B cell (primary cell): Measurements from ENCODE around the gene ANKRD49. TPM values are rescaled to one million over a fixed set of nuclear protein-coding genes. Genes with fewer than 3 reads are reported as not detected.

Experiments used
- ATAC-seq: fragments of 200-7000 bp; cut with Tn5 transposase; one replicate; pipeline ENCODE4 v1.10.0; 2021; ENCODE audit warnings: low read depth, mild to moderate bottlenecking, moderate number of reproducible peaks, moderate library complexity
- CTCF ChIA-PET: fragments of 350-600 bp; sonication (Branson Sonifier 250); formaldehyde crosslinking; loops from one replicate; lab custom pipeline; 2021; ENCODE audit warnings: antibody characterized with exemption, inconsistent platforms; lab: Charles Lee
- POLR2A ChIA-PET: fragments of 350-600 bp; sonication (Branson Sonifier 250); formaldehyde crosslinking; loops from one replicate; lab custom pipeline; 2021; ENCODE audit warnings: antibody characterized with exemption; lab: Charles Lee
- DNase-seq: peaks from one replicate; pipeline ENCODE4 v3.0.0; 2013
- H2AFZ ChIP-seq: 2 replicates; pipeline ENCODE4 v1.6.1; 2012; ENCODE audit warnings: mild to moderate bottlenecking, low read depth, low read length; ENCODE audit not compliant: insufficient read depth, poor library complexity, severe bottlenecking
- H3K27ac ChIP-seq, 2 donors: 1 replicate in 1 of 2; 2 replicates in 1 of 2; pipeline ENCODE4 v1.5.1; 2012 to 2013; ENCODE audit warnings: low read length in 2 of 2, mild to moderate bottlenecking in 2 of 2, moderate library complexity in 1 of 2
- H3K27me3 ChIP-seq, 4 experiments: fragments of 200-600 bp in 1 of 4; sonication (generic) in 1 of 4; replicated peaks in 1 of 4; 1 replicate in 2 of 4; 2 replicates in 2 of 4; pipeline versions ENCODE4 v1.6.1 to v1.7.0; 2013 to 2016; ENCODE audit warnings: low read length in 3 of 4, mild to moderate bottlenecking in 2 of 4, mixed read lengths in 1 of 4, moderate library complexity in 1 of 4; ENCODE audit not compliant: insufficient read depth in 4 of 4, control insufficient read depth in 3 of 4; ENCODE audit errors: control extremely low read depth in 1 of 4
- H3K36me3 ChIP-seq, 2 experiments: replicated peaks in 1 of 2; 1 replicate in 1 of 2; 2 replicates in 1 of 2; pipeline versions ENCODE4 v1.6.1 to v1.7.1; 2013; ENCODE audit warnings: low read length in 1 of 2; ENCODE audit not compliant: insufficient read depth in 2 of 2, control insufficient read depth in 1 of 2; ENCODE audit errors: control extremely low read depth in 1 of 2, extremely low read depth in 1 of 2
- H3K4me1 ChIP-seq, 2 donors: fragments of 200-600 bp in 1 of 2; sonication (generic) in 1 of 2; 1 replicate in 1 of 2; 2 replicates in 1 of 2; pipeline versions ENCODE4 v1.5.1 to v1.6.1; 2013 to 2017; ENCODE audit warnings: low read length in 2 of 2; ENCODE audit not compliant: control insufficient read depth in 2 of 2, insufficient read depth in 2 of 2
- H3K4me2 ChIP-seq: replicated peaks from 2 replicates; pipeline ENCODE3; 2012; ENCODE audit warnings: mild to moderate bottlenecking, low read depth, low read length; ENCODE audit not compliant: poor library complexity, severe bottlenecking
- H3K4me3 ChIP-seq, 5 experiments: fragments of 200-600 bp in 1 of 5; sonication (generic) in 1 of 5; 1 replicate in 3 of 5; 2 replicates in 2 of 5; pipeline versions ENCODE4 v1.5.1 to v1.7.0; 2011 to 2016; ENCODE audit warnings: low read length in 4 of 5, mild to moderate bottlenecking in 4 of 5, low read depth in 2 of 5, control low read depth in 1 of 5, moderate library complexity in 1 of 5; ENCODE audit not compliant: insufficient read depth in 1 of 5; ENCODE audit errors: control extremely low read depth in 1 of 5, extremely low read depth in 1 of 5
- H3K79me2 ChIP-seq: fragments of 200-600 bp; sonication (generic); one replicate; pipeline ENCODE4 v1.6.0; 2016; ENCODE audit warnings: low read length; ENCODE audit not compliant: control insufficient read depth, insufficient read depth
- H3K9ac ChIP-seq: fragments of 200-600 bp; sonication (generic); 2 replicates; pipeline ENCODE4 v1.6.1; 2017; ENCODE audit warnings: mild to moderate bottlenecking, low read length, moderate library complexity
- H3K9me3 ChIP-seq, 3 donors: one replicate each; pipeline versions ENCODE4 v1.6.1 to v1.7.1; 2013; ENCODE audit warnings: low read length in 2 of 3; ENCODE audit not compliant: control insufficient read depth in 2 of 3, insufficient read depth in 1 of 3; ENCODE audit errors: control extremely low read depth in 1 of 3
- H4K20me1 ChIP-seq: 2 replicates; pipeline ENCODE4 v1.6.0; 2012; ENCODE audit warnings: mild to moderate bottlenecking, low read length; ENCODE audit not compliant: insufficient read depth, control insufficient read depth, poor library complexity, severe bottlenecking
- H3K27ac Mint-ChIP-seq: one replicate; pipeline ENCODE4 v1.8.0; 2021; ENCODE audit warnings: mixed read lengths
- H3K27me3 Mint-ChIP-seq: one replicate; pipeline ENCODE4 v1.8.0; 2021; ENCODE audit warnings: mixed read lengths
- H3K4me1 Mint-ChIP-seq: one replicate; pipeline ENCODE4 v1.8.0; 2021; ENCODE audit warnings: mixed read lengths
- H3K4me3 Mint-ChIP-seq: one replicate; pipeline ENCODE4 v1.8.0; 2021; ENCODE audit warnings: mixed read lengths
- H3K9me3 Mint-ChIP-seq: one replicate; pipeline ENCODE4 v1.8.0; 2022; ENCODE audit warnings: mixed read lengths; ENCODE audit not compliant: insufficient read depth
- CTCF ChIP-seq: fragments of 200-600 bp; IDR thresholded peaks from one replicate; pipeline ENCODE4 v1.8.0; 2022; ENCODE audit warnings: antibody characterized with exemption, mild to moderate bottlenecking
- EZH2 ChIP-seq: IDR thresholded peaks from 2 replicates; pipeline ENCODE4 v1.6.1; 2012; ENCODE audit warnings: borderline replicate concordance, low read depth, mild to moderate bottlenecking, moderate library complexity, low read length; ENCODE audit not compliant: insufficient read depth, poor library complexity, severe bottlenecking
- WGBS: methylation state at CpG from one replicate; pipeline ENCODE4 v1.1.5; 2013; ENCODE audit warnings: missing lambda C conversion rate; ENCODE audit not compliant: insufficient coverage; 5-methylcytosine and 5-hydroxymethylcytosine counted together
- intact Hi-C: fragments of 100-400 bp; cut with micrococcal nuclease; formaldehyde crosslinking; loops from one replicate; pipeline ENCODE4 v1.10.0; 2022
- polyA plus RNA-seq: library from polyadenylated mRNA; depleted of rRNA; stranded (reverse); fragments of >200 nt; gene quantifications from 2 replicates; pipeline ENCODE4 v1.2.3, GENCODE V29; 2012
- total RNA-seq, 2 donors: library from RNA; stranded (reverse); fragments of 120-200 nt in 1 of 2; gene quantifications; 1 replicate in 1 of 2; 2 replicates in 1 of 2; pipeline versions ENCODE4 v1.2.3 to v1.2.4, GENCODE V29; 2013 to 2022

ANKRD49 gene
- total and polyA plus RNA-seq, 2 donors (not counting 1 experiment from before 2014, with no cell fraction given), result 21.3 to 51.4 TPM

GRCh38 chr11:94500181-94500580 lies 6.4 kb downstream of the ANKRD49 start:
- Histone ChIP-seq H3K9me3 (no peaks in the 10 kb centered on the region), H3K4me3 (no peak overlapping the region), H4K20me1 (no peaks in the 10 kb centered on the region), H3K9ac (no peak overlapping the region), H3K4me2 (no peak overlapping the region), H3K27ac (no peak overlapping the region), H3K4me1 (peaks cover 0 to 6% of the 10 kb centered on the region in 2 donors), H3K36me3 (peaks cover 3 to 38% of the 10 kb centered on the region in 2 experiments), H2AFZ (no peak overlapping the region), H3K27me3 (no peaks in the 10 kb centered on the region), H3K79me2 (no peaks in the 10 kb centered on the region)
- ATAC-seq (no peak), DNase-seq (no peak)
- CTCF ChIA-PET, result no interaction called here
- Mint-ChIP-seq H3K4me3 (no peak overlapping the region), H3K27me3 (no peaks in the 10 kb centered on the region), H3K9me3 (no peaks in the 10 kb centered on the region), H3K4me1 (peaks cover 6% of the 10 kb centered on the region), H3K27ac (no peak overlapping the region)
- POLR2A ChIA-PET, result no interaction called here
- no peak for TF ChIP-seq CTCF
- TF ChIP-seq EZH2, result no peak
- intact Hi-C loops, result loop anchor here (10.0 kb wide), 1 partner anchor 1555 kb away; no protein-coding TSS in a partner anchor
- WGBS, result no CpG with 5 or more reads among the region's 2 CpGs

GRCh38 chr11:94501522-94501921 lies 7.7 kb downstream of the ANKRD49 start:
- ATAC-seq, result no peak
- H3K4me1 ChIP-seq, result no peaks in the 10 kb centered on the region
- TF ChIP-seq EZH2 (no peak), CTCF (no peak)
- H3K4me3 Mint-ChIP-seq, result no peak overlapping the region
- H3K27ac ChIP-seq, result no peak overlapping the region
- ChIA-PET CTCF (interaction anchor here (1.3 to 1.5 kb wide), 3 partner anchors 51 to 1267 kb away, joined by 3 to 9 read pairs (median 3); no protein-coding TSS in a partner anchor), POLR2A (no interaction called here)
- no peak overlapping the region for H3K4me2 ChIP-seq
- no peaks in the 10 kb centered on the region for H3K9me3 Mint-ChIP-seq
- H3K27me3 Mint-ChIP-seq, result no peaks in the 10 kb centered on the region
- H3K79me2 ChIP-seq, result no peaks in the 10 kb centered on the region
- intact Hi-C loops, result loop anchor here (10.0 kb wide), 1 partner anchor 1557 kb away; no protein-coding TSS in a partner anchor
- H3K4me3 ChIP-seq, result no peak overlapping the region
- H3K27me3 ChIP-seq, result no peaks in the 10 kb centered on the region
- H3K27ac Mint-ChIP-seq, result no peak overlapping the region
- peaks cover 3 to 38% of the 10 kb centered on the region in 2 experiments for H3K36me3 ChIP-seq
- DNase-seq, result no peak
- H2AFZ ChIP-seq, result no peak overlapping the region
- no peaks in the 10 kb centered on the region for H4K20me1 ChIP-seq
- no CpG with 5 or more reads among the region's 2 CpGs for WGBS
- no peak overlapping the region for H3K9ac ChIP-seq
- no peaks in the 10 kb centered on the region for H3K9me3 ChIP-seq
- H3K4me1 Mint-ChIP-seq, result no peaks in the 10 kb centered on the region
